ENCODE data around the gene GABARAPL1.
"Not testable (repeated sequence)": the region's sequence is repeated elsewhere in the genome, so short reads cannot be mapped to it uniquely, and the experiment has no call there.

GABARAPL1 gene

GRCh38 chr12:10204495-10204894 lies 8.2 kb upstream of the GABARAPL1 start:
- not testable (repeated sequence) for DNase-seq

- DNase-seq: no peak
Measured at GRCh38 chr12:10205220-10205807, 7.4 kb upstream of the GABARAPL1 start.

- DNase-seq: no peak
Measured at GRCh38 chr12:10207136-10207535, 5.5 kb upstream of the GABARAPL1 start.

- no peak for DNase-seq
Measured at GRCh38 chr12:10210225-10210624, 2.5 kb upstream of the GABARAPL1 start.

- DNase-seq: no peak
Measured at GRCh38 chr12:10211101-10211939, 1.4 kb upstream of the GABARAPL1 start.

- DNase-seq: peak; percentile 16 to 32
Measured at GRCh38 chr12:10211940-10212738, 538 bp upstream of the GABARAPL1 start.

GRCh38 chr12:10213168-10214135 lies 775 bp downstream of the GABARAPL1 start:
- DNase-seq: peak in 1 of 2 experiments; percentile 29

GRCh38 chr12:10214136-10214894 lies 1.6 kb downstream of the GABARAPL1 start:
- DNase-seq: no peak

GRCh38 chr12:10214895-10215267 lies 2.2 kb downstream of the GABARAPL1 start:
- no peak for DNase-seq

- no peak for DNase-seq
Measured at GRCh38 chr12:10215436-10215835, 2.8 kb downstream of the GABARAPL1 start.

GRCh38 chr12:10215946-10216345 lies 3.3 kb downstream of the GABARAPL1 start:
- DNase-seq: not testable (repeated sequence)

GRCh38 chr12:10218021-10218420 lies 5.3 kb downstream of the GABARAPL1 start:
- DNase-seq: no peak

GRCh38 chr12:10220398-10221077 lies 7.9 kb downstream of the GABARAPL1 start:
- no peak for DNase-seq

GRCh38 chr12:10221846-10222245 lies 9.2 kb downstream of the GABARAPL1 start:
- no peak for DNase-seq

- no peak for DNase-seq
Measured at GRCh38 chr12:10223208-10223607, 10.5 kb downstream of the GABARAPL1 start.

GRCh38 chr12:10225426-10225825 lies 12.7 kb downstream of the GABARAPL1 start:
- DNase-seq: not testable (repeated sequence)

GRCh38 chr12:10226086-10226485 lies 13.4 kb downstream of the GABARAPL1 start:
- DNase-seq: no peak

- DNase-seq: no peak
Measured at GRCh38 chr12:10226731-10227130, 14.1 kb downstream of the GABARAPL1 start.

GRCh38 chr12:10227648-10228047 lies 15.0 kb downstream of the GABARAPL1 start:
- DNase-seq: no peak

- no peak for DNase-seq
Measured at GRCh38 chr12:10234562-10234961, 21.9 kb downstream of the GABARAPL1 start.
